CD4-positive, alpha-beta T cell treated with Interferon alpha-2 for 1 hour (primary cell): ENCODE results near the gene SMARCD2.
"Not testable (repeated sequence)": the region's sequence is repeated elsewhere in the genome, so short reads cannot be mapped to it uniquely, and the experiment has no call there.

ENCODE experiments used
- DNase-seq, 2 donors: peaks; one replicate each; pipeline ENCODE4 v3.0.0-alpha.2; 2020 to 2022

The SMARCD2 gene

DNA sequence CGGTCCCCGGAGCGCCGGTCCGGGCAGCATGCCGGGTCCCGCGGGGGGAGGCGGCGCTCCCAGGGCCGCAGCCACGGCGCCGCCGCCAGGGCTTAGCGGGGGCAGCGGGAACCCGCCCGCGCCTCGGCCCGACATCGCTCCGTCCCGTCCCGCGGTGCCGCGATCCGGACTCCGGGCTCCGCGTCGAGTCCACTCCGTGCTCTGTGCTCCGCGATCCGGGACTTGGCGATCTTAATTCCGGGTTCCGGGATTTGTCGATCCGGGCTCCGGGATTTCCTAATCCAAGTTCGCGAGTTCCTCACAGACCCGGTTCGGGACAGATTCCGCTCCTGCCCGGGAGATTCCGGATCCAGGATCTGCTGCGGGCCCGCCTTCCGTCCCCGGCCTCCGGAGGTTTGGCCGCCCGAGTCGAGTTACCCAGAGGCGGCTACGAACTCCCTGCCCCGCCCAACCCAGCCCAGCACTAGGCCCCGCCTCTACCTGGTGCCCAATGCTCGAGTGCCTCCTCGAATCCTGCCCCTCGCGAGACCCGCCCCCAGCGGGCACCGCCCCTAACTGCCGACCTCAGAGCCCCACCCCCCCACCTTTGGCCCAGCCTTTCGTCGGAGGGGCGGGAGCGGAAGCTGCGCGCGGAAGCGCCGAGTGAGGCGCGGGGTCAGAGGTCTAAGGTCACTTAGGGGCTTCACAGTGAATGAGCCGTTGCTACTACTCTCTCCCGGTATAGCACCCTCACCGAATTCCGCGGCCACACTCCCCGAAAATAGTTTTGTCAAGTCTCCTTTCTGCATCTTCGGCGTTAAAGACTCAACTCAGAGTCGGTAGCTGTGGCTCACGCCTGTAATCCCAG lies at the start of gene SMARCD2:
Gene SMARCD2 (minus strand): TSS at position 146 of the 847 bp plus-strand sequence. CDS start 11 bp downstream, at position 135.
- peak; percentile 99 to 100 for DNase-seq

DNA sequence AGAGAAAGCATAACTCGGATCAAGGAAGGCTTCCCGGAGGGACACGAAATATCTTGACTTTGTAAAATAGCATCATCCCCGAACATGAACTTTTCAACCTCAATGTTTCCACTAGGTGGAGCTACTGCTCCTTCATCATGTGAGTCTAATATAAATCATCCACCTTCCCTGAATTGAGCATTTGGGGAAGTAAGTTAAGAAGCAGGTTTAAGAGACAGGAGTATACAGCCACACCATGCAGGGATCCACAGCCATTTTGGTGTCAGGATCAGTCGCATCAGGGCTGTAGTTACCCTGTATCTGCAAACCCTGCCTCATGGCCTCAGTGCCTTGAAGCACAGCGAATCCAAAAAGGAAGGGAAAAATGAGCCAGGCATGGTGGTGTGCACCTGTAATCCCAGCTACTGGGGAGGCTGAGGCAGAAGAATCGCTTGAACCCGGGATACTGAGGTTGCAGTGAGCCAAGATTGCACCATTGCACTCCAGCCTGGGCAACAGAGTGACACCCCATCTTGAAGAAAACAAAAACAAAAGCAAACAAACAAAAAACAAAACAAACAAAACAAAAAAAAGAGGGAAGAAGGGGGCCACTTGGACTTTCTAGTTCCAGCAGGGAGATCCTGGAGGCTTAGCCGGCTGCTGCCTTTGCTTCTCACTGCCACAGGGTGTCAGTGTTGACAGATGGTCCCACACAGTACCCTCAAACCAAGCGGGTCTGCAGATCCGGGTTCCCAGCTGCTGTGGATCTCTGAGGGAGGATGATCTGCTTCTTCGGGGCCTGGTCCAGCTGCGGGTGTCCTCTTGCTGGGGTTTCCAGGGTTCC lies 46.8 kb upstream of the SMARCD2 start:
- DNase-seq = peak; percentile 28 to 39

DNA sequence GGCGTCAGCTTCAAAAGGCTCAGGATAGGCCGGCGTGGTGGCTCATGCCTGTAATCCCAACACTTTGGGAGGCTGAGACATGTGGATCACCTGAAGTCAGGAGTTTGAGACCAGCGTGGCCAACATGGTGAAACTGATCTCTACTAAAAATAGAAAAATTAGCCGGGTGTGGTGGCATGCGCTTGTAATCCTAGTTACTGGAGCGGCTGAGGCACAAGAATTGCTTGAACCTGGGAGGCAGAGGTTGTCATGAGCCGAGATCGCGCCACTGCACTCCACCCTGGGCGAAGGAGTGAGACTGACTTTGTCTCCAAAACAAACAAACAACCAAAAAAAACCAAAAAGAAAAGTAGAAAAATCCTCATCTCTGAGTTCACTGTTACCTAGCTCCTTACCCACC lies 42.6 kb upstream of the SMARCD2 start:
- DNase-seq = not testable (repeated sequence)

DNA sequence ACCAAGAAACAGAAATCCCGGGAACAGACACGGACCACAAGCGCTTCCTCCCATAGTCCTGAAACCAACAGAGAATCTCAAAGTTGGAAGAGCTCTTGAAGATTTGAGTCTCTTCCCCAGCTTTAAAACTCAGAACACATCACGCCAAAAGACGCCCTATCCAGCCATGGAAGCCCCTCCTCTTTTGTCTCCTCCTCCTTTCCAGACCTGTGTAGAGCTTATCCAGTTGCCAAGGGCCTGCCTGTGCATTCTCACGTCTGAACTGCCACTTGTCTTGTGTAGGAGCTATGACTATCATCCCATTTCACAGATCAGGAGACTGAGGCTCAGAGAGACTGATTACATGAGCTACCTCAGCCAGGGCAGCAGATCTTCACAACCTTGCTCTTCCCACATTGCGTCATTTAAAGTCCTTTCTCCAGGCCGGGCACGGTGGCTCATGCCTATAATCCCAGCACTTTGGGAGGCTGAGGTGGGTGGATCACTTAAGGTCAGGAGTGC lies 40.2 kb upstream of the SMARCD2 start:
- not testable (repeated sequence) for DNase-seq

DNA sequence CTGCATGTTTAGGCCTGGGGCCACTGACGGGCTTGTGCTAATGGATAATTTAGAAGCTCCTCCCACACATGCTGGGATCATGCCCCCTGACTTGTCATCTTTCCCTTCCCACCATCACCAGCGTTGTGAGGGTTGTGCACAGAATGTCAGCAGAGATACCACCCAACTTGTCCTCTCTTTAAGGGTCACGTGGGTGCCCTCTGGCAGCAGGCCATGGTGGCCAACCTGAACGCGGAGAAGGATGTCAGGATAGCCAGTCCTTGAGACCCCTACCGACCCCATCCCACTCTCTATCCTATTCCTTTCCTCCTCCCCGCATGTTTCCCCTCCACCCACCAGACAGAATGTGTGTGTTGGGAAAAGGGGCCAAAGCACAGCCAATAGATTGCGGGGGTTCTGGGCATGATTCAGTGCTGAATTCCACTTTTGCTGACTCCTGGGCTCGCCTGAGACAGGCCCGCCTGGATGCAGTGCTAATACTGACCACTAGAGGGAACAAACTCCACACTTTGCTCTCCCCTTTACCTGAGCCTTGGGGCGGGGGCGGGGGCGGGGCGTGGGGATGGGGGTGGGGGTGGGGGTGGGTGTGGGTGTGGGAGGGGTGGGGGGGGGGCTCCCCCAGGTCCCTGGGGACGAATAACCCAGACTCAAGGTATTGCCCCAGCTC lies 39.6 kb upstream of the SMARCD2 start, which contains the start of gene GH2:
Gene GH2 (minus strand): TSS at position 10 of the 667 bp plus-strand sequence. CDS start 143 bp downstream, outside the sequence.
- DNase-seq = peak; percentile 60 to 72

DNA sequence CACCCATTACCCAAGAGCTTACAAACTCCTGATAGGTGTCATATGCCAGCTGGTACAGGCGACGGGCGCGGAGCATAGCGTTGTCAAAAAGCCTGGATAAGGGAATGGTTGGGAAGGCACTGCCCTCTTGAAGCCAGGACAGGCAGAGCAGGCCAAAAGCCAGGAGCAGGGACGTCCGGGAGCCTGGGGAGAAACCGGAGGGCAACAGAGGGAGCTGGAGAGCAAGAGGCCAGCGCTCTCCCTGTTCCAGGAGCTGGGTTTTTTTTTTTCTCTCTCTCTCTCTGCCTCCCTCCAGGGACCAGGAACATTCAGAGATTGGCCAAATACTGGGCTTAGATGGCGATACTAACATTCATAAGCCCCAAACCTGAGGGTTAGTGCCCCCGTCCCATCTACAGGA lies 38.9 kb upstream of the SMARCD2 start:
- DNase-seq = not testable (repeated sequence)

DNA sequence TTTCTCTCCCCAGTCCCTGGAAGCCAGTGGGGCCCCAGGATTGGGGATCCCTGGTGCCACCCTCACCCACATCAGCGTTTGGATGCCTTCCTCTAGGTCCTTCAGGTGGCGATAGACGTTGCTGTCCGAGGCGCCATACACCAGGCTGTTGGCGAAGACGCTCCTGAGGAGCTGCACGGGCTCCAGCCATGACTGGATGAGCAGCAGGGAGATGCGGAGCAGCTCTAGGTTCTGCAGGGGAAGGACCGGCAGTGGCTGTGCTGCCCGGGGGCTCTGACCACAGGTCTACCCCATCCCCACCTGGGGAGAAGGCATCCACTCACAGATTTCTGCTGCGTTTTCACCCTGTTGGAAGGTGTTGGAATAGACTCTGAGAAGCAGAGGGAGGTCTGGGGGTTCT lies 38.2 kb upstream of the SMARCD2 start:
- DNase-seq = no peak

DNA sequence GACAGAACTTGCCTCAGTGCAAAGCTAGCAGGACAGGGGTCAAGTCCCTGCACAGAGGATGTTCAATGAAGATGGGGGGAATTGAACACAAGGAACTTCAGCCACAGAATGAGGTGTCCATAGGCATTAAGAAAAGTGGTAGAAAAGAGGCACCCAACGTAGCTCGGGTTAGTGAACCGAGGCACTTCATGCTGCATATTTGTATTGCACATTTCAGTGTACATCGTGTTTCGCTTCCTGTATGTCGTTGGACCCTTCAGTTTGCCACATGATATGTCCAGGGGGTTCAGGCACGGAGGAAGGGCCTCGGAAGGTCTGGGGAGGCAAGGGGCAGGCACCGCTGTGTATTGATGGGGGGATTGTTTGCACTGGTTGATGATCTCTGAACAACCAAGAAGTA lies 35.9 kb upstream of the SMARCD2 start:
- DNase-seq = not testable (repeated sequence)

DNA sequence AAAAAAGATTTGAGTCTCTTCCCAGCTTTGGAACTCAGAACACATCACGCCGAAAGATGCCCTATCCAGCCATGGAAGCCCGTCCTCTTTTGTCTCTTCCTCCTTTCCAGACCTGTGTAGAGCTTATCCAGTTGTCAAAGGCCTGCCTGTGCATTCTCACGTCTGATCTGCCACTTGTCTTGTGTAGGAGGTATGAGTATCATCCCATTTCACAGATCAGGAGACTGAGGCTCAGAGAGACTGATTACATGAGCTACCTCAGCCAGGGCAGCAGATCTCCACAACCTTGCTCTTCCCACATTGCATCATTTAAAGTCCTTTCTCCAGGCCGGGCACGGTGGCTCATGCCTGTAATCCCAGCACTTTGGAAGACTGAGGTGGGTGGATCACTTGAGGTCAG lies 32.2 kb upstream of the SMARCD2 start:
- DNase-seq = not testable (repeated sequence)

DNA sequence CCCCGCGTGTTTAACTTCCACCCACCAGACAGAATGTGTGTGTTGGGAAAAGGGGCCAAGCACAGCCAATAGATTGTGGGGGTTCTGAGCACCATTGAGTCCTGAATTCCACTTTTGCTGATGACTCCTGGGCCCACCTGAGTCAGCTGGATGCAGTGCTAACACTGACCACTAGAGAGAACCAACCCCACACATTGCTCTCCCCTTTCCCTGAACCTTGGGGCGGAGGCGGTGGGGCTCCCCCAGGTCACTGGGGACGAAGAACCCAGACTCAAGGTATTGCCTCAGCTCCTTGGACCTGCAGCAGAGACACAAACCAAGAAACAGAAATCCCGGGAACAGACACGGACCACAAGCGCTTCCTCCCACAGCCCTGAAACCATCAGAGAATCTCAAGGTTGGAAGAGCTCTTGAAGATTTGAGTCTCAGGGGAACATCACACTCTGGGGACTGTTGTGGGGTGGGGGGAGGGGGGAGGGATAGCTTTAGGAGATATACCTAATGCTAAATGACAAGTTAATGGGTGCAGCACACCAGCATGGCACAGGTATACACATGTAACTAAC lies 31.7 kb upstream of the SMARCD2 start:
- DNase-seq = not testable (repeated sequence)

DNA sequence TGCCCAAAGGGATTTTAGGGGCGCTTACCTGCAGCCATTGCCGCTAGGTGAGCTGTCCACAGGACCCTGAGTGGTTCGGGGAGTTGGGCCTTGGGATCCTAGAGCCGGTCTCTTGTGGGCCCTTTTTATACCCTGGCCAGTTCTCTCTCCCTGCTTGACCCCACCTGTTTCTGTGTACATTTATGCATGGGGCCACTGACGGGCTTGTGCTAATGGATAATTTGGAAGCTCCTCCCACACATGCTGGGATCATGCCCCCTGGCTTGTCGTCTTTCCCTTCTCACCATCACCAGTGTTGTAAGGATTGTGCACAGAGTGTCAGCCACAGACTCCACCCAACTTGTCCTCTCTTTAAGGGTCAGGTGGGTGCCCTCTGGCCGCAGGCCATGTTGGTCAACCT lies 31.1 kb upstream of the SMARCD2 start, which contains the start of gene CSH2:
Gene CSH2 (minus strand): TSS at position 101 of the 400 bp plus-strand sequence. CDS start 63 bp downstream, at position 38.
- DNase-seq = not testable (repeated sequence)

DNA sequence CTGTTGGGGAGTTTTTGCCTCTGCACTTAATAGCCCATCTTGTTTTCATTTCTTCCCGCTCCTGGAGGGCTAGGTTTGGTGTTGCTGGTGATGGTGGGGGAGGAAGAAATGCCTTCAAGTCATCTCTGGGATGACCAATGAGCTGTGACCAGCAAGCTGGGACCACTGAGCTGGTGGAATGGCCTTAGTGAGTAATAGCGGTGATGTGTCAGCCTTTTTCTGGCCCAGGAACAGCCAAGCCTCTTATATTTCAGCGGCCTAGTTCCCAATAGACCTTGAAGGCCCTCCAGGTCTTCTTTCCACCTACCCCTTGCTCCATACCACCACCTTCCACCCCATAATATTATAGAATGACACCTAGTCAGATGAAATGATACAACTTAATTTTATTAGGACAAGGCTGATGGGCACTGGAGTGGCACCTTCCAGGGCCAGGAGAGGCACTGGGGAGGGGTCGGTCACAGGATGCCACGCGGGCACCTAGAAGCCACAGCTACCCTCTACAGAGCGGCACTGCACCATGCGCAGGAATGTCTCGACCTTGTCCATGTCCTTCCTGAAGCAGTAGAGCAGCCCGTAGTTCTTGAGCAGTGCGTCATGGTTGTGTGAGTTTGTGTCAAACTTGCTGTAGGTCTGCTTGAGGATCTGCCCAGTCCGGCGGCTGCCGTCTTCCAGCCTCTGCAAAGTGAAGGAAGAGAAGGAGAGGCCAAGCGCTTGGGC lies 29.3 kb upstream of the SMARCD2 start:
- not testable (repeated sequence) for DNase-seq

DNA sequence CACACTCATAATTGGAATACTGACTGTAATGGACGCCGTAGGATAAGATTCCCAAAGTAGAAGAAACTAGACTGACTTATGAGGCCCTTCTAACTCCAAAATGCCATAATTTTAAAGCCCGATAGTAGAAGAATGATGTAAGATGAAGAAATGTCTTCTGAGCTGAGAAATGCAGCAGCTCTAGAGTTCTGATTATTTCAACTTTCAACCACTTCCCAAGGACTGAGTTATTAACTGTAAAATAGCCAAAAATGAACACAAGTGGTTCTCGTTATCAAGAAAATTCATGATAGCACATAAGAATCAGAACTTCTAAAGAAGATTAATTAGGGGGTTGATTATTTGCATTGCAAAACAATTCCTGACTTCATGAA lies 27.8 kb upstream of the SMARCD2 start:
- DNase-seq = not testable (repeated sequence)

DNA sequence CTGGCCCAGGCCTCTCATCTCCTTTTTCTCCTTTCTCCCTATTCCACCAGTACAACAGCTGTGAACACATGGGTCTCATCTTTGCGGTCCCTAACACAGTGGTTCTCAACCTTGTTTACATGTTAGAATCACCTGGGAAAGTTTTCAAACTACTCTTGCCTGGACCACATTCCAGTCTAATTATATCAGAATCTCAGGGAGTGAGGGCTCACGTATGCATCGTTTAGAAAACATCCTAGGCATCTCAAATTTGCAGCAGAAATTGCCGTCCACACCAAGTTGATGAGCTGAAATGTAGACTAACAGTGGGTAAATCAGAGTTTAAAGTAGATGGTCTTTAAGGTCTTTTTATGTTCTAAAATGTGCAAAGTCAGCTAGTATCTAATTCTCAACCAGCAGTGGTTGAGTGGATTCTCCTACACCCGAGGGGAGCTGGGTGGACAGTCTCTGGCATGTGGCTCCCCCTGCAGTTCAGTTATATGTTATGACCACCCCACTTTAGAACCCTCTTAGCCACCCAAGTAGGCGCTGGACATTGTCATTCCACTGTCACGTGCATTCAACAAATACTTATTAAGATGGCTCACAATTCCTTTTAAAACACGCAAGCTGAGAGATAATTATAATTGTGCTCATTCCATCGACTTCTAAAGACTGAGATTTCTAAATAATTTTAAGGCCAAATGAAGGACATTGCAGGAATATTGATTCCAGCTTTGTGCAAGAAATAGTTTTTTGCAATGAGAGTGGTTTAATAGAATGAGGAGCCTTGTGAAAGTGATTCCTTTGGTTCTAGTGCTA lies 27.2 kb upstream of the SMARCD2 start:
- not testable (repeated sequence) for DNase-seq

DNA sequence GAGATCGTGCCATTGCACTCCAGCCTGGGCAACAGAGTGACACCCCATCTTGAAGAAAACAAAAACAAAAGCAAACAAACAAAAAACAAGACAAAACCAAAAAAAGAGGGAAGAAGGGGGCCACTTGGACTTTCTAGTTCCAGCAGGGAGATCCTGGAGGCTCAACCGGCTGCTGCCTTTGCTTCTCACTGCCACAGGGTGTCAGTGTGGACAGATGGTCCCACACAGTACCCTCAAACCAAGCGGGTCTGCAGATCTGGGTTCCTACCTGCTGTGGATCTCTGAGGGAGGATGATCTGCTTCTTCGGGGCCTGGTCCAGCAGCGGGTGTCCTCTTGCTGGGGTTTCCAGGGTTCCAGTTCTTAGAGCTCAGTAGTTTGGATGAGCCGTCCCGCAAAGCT lies 24.1 kb upstream of the SMARCD2 start:
- not testable (repeated sequence) for DNase-seq

DNA sequence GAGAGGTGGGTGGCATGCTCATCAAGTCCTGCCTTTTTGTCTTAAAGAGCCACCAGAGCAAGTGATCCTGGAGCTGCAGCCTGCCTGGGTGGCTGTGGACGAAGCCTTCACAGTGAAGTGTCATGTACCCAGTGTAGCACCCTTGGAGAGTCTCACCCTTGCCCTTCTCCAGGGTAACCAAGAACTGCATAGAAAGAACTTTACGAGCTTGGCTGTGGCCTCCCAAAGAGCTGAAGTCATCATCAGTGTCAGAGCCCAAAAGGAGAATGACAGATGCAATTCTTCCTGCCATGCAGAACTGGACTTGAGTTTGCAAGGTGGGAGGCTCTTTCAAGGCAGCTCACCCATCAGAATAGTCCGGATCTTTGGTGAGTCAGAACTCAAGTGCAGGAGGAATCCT lies 16.8 kb upstream of the SMARCD2 start:
- DNase-seq = no peak

DNA sequence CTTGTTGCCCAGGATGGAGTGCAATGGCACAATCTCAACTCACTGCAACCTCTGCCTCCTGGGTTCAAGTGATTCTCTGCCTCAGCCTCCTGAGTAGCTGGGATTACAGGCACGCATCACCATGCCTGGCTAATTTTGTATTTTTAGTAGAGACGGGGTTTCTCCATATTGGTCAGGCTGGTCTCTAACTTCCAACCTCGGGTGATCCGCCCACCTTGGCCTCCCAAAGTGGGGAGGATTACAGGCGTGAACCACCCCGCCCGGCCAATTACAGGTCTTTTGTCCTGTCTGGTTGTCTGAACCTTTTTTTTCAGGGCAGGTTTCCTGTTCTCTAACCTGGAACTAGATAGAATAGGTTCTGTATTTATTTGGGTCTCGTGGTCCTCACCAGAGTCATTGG lies 13.9 kb upstream of the SMARCD2 start:
- DNase-seq = not testable (repeated sequence)

DNA sequence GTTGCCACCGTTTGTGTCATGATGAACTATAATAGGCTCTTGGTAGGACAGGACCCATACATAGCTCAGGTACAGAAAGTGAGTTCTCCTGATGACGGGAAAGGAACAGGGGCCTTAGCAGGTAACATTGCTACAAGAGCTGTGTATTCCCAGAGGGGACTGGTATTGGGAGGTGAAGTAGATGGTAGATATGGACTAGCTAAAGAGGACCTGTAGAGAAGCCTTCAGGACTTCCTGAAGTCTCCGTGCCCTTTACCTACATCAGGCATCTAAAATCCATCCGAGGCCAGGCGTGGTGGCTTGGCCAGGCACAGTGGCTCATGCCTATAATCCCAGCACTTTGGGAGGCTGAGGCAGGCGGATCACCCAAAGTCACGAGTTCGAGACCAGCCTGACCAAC lies 12.7 kb upstream of the SMARCD2 start:
- DNase-seq = no peak

DNA sequence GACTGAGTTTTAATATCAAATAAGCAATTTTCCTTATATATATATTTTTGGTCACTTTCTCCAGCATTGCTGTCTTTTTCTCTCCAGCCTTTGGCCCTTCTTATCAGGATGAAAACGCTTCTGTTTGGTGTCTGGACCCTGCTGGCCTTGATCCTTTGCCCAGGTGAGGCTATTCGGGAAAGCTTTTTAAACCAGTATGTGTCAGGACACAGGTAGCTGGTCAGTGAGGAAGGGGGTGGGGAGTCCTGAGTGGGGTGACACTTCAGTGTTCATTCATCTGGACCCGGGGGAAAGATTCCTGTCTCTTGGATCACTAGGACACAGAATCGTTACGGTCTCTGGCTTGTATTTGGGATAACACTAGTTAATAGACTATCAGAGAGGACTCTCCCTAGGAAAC lies 12.2 kb upstream of the SMARCD2 start:
- DNase-seq = no peak

DNA sequence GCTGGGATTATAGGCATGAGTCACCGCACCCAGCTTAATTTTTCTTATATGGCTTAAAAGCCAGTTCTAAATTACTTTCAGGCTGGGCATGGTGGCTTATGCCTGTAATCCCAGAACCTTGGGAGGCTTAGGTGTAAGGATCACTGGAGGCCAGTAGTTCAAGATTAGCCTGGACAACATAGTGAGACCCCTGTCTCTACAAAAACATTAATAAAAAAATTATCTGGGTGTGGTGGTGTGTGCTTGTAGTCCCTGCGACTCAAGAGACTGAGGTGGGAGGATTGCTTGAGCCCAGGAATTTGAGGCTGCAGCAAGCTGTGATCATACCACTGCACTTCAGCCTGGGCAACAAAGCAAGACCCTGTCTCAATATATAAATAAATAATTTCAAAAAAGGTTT lies 10.8 kb upstream of the SMARCD2 start:
- DNase-seq = no peak

DNA sequence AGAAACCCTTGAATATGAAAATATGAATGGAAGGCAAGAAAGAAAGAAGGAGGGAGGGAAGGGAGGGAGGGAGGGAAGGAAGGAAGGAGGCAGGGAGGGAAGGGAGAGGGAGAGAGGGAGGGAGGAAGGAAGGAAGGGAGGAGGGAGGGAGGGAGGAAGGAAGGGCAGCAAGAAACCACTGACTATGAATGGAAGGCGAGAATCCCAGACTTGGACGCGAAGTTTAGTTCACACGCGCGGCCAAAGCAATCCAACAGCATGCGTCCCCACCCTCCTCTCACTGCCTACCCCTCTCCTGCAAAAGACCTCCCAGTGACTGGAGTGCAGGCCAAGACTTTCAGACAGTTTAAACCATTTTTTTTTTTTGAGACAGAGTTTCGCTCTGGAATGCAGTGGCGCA lies 7.9 kb upstream of the SMARCD2 start:
- no peak for DNase-seq
